Measurements from ENCODE around the gene AFAP1L2.

DNA sequence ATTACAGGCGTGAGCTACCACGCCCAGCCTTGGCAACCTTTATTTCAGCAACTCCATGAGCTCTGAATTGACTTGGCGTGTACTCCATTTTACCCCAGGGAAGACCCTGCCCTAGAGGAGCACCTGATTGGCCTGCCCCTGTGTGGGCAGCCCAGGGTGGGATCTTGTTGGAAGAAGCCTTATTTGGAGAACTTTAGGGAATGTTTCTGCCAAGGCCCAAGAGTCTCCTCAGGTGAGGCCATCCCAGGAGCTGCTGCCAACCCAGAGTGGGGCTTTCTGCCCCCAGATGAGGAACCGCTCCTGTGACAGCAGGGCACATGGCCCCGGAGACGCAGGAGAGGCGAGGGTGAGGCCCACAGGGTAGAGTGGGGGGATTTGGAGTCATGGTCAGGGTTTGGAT lies 123.3 kb downstream of the AFAP1L2 start:
- TF ChIP-seq EZH2 (IDR thresholded peaks at IDR 0.05; ENCODE audit: borderline replicate concordance, low read depth, low read length, poor library complexity, severe bottlenecking), result no peak
- TF ChIP-seq, protein P1, sequence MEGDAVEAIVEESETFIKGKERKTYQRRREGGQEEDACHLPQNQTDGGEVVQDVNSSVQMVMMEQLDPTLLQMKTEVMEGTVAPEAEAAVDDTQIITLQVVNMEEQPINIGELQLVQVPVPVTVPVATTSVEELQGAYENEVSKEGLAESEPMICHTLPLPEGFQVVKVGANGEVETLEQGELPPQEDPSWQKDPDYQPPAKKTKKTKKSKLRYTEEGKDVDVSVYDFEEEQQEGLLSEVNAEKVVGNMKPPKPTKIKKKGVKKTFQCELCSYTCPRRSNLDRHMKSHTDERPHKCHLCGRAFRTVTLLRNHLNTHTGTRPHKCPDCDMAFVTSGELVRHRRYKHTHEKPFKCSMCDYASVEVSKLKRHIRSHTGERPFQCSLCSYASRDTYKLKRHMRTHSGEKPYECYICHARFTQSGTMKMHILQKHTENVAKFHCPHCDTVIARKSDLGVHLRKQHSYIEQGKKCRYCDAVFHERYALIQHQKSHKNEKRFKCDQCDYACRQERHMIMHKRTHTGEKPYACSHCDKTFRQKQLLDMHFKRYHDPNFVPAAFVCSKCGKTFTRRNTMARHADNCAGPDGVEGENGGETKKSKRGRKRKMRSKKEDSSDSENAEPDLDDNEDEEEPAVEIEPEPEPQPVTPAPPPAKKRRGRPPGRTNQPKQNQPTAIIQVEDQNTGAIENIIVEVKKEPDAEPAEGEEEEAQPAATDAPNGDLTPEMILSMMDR (conservative IDR thresholded peaks at IDR 0.05; ENCODE audit: low read depth, low read length), result no peak

Data from A673 (cell line).